Fibroblast of skin of right quadriceps (primary cell): ENCODE measurements around the gene STAT6.

Source experiments
- DNase-seq: peaks from one replicate; pipeline ENCODE4 v3.0.0-alpha.2; 2013

The STAT6 gene

DNA sequence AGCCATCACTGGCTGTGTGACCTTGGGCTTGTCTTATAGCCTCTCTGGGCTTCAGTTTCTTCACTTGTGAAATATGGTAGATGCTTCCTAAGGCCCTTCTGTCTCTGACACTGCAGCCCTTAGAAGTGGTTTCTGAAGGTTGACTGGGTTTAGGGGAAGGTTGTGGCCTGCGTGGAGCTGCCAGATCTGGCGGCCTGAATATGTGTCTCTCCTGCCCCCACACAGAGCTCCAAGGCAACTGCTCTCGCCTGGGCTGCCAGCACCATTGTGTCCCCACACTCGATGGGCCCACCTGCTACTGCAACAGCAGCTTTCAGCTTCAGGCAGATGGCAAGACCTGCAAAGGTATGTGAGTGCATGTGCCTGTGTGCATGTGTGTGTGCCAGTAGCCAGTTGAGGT is 32.3 kb upstream of the STAT6 start:
- DNase-seq, result no peak

- DNase-seq, result no peak
Measured at GRCh38 chr12:57142727-57143126, 31.6 kb upstream of the STAT6 start.

GRCh38 chr12:57142121-57142520 is 31.0 kb upstream of the STAT6 start:
- DNase-seq, result no peak

- no peak for DNase-seq
Measured at GRCh38 chr12:57141249-57141648, 30.1 kb upstream of the STAT6 start.

GRCh38 chr12:57139796-57140649 is 28.9 kb upstream of the STAT6 start:
- no peak for DNase-seq

GRCh38 chr12:57138526-57139272 is 27.5 kb upstream of the STAT6 start:
- no peak for DNase-seq

GRCh38 chr12:57135527-57136326 is 24.6 kb upstream of the STAT6 start:
- DNase-seq, result peak; percentile 73

DNA sequence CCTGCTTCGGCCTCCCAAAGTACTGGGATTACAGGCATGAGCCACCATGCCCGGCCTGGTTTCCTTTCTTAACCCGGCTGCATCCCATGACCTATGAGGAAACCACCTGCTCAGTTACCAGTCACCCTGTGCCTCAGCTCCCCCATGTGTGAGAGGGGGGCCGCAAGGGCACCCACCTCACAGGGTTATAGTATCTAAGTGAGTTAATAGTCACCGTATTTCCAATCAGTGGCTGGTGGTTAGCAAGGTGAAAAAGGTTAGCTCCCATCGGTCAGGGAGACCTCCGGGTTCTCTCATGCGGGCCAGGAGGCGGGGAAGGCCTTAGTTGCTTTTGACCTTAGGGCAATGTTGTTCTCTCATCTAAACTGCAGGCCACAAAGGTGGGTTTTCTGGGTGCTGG is 23.8 kb upstream of the STAT6 start:
- no peak for DNase-seq

GRCh38 chr12:57133916-57134315 is 22.8 kb upstream of the STAT6 start:
- no peak for DNase-seq

GRCh38 chr12:57133013-57133569 is 21.9 kb upstream of the STAT6 start:
- peak; percentile 69 for DNase-seq

- DNase-seq, result no peak
Measured at GRCh38 chr12:57131896-57132744, 21.0 kb upstream of the STAT6 start.

DNA sequence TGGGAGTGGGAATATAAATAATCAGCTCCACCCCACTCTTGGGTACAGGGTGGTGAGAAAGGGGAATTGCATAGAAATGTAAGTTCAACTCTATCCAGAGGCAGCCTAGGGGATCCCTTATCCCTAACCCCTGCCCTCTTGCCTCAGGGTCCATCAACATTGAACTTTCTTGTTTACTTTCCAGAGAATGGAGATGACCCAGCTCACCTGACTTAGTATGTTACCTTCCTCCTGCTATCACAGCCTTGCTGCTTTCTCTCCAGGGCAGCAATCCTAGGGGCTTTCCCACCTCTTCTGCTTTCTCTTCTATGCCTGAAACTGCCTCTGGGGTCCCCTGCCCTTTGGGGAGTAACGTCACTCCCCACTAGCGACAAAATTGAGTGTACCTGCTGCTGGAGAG is 19.8 kb upstream of the STAT6 start:
- DNase-seq, result no peak

DNA sequence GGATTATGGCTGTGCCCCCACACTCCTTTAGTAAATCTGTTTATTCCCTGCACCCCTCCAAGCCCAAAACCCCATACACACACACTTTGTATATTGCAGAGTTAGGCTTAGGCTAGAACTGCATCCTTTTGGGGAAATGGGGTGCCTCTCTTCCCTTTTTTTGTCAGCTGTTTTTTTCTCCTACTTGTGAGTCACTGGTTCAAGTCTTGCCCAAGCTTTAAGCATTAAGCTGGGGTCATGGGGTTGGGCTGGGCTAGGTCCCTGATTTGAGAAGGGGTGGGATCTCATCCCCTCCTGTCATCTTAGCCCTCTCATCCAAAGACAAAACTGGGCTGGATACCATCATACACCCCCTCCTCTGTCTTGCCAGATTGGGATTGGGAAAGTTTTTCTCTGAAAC is 18.7 kb upstream of the STAT6 start:
- no peak for DNase-seq

- no peak for DNase-seq
Measured at GRCh38 chr12:57129321-57129842, 18.2 kb upstream of the STAT6 start.

GRCh38 chr12:57128519-57129247 is 17.5 kb upstream of the STAT6 start:
- DNase-seq, result no peak

DNA sequence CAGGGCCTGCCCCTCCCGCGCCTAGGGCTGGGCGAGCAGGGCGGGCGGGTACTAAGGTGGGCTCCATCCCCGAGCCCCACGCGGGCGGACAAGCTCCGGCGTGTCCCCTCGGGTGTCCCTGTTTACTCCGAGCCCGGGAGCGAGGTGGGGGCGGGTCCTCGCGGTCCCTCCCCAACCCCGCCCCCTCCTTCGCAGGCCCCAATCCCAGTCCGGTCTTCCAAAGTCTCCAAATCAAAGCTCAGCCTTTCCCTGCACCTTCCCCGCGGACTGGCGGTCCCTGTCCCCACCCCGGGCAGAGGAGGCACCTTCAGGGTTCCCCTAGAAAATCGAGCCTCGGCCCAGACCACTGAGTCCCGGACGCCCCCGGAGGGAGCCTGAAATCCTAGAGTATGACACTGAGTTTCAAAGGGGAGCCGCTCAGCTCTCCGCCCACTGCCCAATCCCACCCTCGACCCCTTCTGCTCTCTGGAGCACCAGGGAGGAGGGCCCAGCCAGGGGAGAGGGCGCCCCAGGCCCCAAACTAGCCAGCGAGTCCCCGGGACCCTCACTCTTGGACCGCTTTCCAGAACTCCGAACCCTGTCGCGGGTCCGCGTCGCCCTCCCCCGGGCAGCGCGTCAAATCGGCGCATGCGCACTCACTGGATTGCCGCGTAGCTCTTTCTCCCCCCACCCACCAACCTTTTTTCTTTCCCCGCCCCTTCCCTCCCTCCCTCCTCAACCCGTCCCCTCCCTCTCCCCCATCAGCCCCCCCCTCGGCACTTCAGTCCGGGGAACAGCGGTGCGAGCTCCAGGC is 16.8 kb upstream of the STAT6 start, which contains the start of gene LRP1:
Gene LRP1 (plus strand): TSS at position 758 of the 793 bp plus-strand sequence. CDS start 482 bp downstream, outside the sequence.
- peak; percentile 85 for DNase-seq

GRCh38 chr12:57127101-57127725 is 16.1 kb upstream of the STAT6 start:
- no peak for DNase-seq

DNA sequence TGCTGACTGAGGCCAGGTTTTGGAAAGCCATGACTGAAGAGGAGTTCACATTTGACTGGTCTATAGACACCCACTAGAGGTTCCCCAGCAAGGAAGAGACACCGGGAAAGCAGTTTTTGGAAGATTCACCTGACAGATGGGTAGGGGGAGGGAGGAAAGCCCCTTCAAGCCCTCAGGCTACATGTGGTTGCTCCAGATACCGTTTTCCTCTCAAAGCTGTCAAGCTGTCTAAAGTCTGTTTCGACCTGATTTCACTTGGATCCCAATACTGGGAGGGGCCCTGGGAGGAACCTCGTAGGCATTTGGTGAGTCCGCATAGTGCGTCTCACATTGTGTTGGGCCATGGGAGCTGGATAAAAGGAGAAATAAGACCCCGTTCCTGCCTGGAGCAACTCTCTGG is 15.4 kb upstream of the STAT6 start:
- no peak for DNase-seq

DNA sequence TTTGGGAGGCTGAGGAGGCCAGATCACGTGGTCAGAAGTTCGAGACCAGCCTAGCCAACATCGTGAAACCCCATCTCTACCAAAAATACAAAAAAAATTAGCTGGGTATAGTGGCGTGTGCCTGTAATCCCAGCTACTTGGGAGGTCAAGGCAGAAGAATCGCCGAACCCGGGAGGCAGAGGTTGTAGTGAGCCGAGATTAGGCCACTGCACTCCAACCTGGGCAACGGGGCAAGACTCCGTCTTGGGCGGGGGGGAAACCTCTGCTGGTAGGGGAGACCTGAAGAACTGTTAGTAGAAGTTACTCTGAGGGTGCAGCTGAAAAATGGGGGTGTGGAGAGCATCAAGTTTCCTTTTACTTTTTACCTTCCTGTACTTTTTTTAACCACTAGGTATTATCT is 14.9 kb upstream of the STAT6 start:
- no peak for DNase-seq
